GM19099 (cell line): ENCODE measurements around the gene SNORC.

ENCODE experiments used
- POLR2A ChIP-seq: IDR thresholded peaks from 3 replicates; pipeline ENCODE4 v1.6.1; 2011; ENCODE audit warnings: low read depth; ENCODE audit not compliant: insufficient read length; ENCODE audit errors: extremely low read depth

The SNORC gene

DNA sequence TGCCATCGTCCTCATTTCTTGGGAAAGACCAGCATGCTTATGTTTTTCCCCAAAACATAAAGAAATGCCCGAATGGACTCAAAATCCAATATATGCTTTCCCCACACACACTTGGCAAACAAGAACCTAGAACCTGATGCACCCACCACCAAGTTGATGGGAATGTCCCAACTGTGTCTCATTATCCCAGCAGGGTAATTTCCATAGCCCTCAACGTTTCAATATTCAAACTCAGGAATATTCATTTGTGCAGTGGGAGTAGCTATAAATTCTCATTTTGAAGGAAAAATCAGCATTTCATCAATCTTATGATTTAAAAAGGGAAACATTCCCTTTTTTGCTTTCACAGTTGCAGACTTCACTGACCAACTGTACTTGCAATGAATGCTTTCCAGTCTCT is 50.7 kb downstream of the SNORC start:
- no peak for TF ChIP-seq POLR2A

- no peak for TF ChIP-seq POLR2A
Measured at GRCh38 chr2:232924433-232924832, 54.4 kb downstream of the SNORC start.

GRCh38 chr2:232925153-232925820 is 55.2 kb downstream of the SNORC start:
- TF ChIP-seq POLR2A = no peak

- TF ChIP-seq POLR2A = no peak
Measured at GRCh38 chr2:232925821-232926156, 55.7 kb downstream of the SNORC start.

DNA sequence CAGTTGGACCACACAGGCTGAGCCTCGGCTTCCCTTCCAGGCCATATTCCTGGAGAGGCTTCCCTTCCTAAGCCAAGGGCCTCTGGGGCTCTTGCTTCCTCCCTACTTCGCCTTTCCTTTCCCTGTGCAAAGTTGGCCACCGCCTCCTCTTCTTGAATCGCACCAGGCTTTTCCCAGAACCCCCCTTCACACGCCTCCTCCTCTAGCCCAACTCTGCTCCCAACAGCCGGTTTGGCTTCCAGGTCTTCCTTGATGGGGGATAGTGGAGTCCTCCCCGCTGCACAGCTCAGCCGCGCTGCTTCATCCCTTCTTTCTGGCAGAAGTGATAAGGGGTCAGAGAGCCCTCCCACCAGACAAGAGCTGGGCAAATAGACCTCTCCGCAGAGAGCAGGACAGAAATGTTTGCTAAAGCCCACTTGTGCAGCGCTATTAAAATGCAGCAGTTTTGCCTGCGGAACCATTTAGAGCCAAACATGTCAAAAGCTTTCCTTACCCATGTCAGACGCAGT is 56.4 kb downstream of the SNORC start:
- no peak for TF ChIP-seq POLR2A

- no peak for TF ChIP-seq POLR2A
Measured at GRCh38 chr2:232927032-232927792, 57.1 kb downstream of the SNORC start.

GRCh38 chr2:232927793-232928550 is 57.9 kb downstream of the SNORC start:
- TF ChIP-seq POLR2A = no peak
